Activated gamma-delta T cell treated with anti-CD3 and anti-CD28 coated beads, Interleukin-2, amount 50 U/mL, for 16 hours (primary cell): ENCODE measurements around the gene ANAPC10.
"Not testable (repeated sequence)": the region's sequence is repeated elsewhere in the genome, so short reads cannot be mapped to it uniquely, and the experiment has no call there.

Experiments
- DNase-seq: peaks from one replicate; pipeline ENCODE4 v3.0.0-alpha.2; 2020; ENCODE audit warnings: low read depth

The ANAPC10 gene

DNA sequence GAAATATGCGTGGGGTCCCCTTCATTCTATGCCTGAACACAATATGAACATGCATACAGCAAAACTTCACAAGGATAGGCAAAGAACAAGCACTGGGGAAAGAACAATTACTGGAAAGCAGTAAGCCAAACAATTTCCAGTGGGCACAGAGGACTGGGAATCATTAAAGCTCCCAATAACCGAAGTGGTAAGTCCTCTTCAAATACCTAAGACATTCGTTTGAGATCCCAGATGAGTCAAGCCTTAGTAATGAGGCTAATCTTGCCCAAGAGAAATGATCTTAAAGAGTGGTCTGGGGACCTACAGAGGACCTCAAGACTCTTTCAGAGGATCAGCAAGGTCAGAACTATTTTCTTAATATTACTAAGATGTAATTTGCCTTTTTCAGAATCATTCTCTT lies 28.6 kb downstream of the ANAPC10 start:
- DNase-seq, result no peak

GRCh38 chr4:145066063-145066501 lies 31.9 kb downstream of the ANAPC10 start:
- no peak for DNase-seq

DNA sequence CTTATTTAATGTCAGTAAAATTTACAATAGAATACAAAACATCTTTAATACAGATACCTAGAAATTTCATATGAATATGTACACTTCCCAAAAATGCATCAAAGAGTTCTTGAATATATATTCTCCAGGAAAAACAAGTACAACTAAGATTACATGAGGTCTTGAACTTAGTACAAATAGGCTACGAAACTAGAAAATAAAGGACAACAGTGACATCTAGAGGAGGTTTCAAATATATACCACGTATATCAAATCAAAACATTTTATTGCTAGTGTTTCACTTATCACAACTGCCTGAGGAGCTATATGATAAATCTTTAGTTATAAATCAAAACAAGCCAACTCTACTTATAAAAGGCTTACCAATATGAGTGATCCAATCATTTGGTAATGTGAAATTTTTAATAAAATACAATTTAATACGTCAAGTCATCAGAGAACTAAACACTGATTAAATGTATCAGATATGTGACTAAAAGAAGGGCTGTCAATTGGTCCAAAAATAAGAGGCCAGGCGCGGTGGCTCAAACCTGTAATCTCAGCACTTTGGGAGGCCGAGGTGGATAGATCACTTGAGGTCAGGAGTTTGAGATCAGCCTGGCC lies 36.6 kb downstream of the ANAPC10 start:
- no peak for DNase-seq

DNA sequence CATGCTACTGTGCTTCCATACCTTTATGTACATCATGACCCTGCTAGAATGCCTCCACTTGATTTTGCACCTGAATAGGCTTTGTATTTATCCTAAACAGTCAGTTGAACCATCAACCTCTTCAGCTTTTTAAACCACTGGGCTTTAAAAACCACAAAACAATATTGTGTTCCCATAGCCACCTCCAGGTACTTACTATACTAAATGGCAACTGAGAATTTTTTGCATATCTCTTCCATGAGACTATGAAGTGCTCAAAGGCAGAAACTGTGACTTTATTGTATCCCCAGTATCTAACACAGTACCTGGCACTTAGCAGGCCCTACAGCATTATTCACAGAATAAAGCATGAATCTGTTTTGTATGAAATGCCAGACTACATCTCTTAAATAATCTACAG lies 39.7 kb downstream of the ANAPC10 start:
- no peak for DNase-seq

- no peak for DNase-seq
Measured at GRCh38 chr4:145056325-145057130, 41.5 kb downstream of the ANAPC10 start.

GRCh38 chr4:145055533-145056257 lies 42.3 kb downstream of the ANAPC10 start:
- no peak for DNase-seq

DNA sequence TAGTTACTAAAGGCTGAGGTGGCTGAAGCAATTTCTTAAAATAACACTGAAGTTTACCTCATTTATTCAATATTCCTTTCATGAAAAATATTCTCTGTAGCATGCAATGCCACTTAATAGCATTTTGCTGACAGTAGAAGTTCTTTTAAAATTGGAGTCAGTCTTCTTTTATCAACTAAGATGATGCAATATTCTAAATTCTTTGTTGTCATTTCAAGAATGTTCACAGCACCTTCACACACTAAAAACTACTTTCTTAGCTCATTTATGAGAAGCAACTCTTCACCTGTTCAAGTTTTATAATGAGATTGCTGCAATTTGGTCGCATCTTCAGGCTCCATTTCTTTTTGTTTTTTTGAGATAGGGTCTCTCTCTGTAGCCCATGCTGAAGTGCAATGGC lies 48.8 kb downstream of the ANAPC10 start:
- no peak for DNase-seq

- no peak for DNase-seq
Measured at GRCh38 chr4:145048817-145049216, 49.2 kb downstream of the ANAPC10 start.

DNA sequence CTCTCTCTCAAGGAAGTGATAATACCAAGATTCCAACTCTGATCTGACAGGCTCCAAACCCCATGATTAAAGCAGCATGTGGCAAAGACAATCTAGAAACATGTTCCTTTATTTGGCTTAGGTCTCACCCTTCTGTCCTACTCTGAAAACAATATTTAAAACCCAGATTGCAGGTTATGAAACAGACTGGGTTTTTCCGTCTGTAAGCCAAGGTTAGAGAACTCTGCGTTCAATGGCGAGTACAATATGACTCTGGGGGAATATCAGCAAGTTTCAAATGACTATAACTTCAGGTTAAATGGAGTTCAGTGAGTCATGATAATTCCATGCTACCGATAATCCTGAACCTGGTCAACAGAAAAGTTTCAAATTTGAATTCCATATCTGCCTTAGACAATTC lies 50.8 kb downstream of the ANAPC10 start:
- DNase-seq, result no peak

GRCh38 chr4:145045180-145045579 lies 52.8 kb downstream of the ANAPC10 start:
- DNase-seq, result no peak

- DNase-seq, result no peak
Measured at GRCh38 chr4:145044341-145044740, 53.7 kb downstream of the ANAPC10 start.

DNA sequence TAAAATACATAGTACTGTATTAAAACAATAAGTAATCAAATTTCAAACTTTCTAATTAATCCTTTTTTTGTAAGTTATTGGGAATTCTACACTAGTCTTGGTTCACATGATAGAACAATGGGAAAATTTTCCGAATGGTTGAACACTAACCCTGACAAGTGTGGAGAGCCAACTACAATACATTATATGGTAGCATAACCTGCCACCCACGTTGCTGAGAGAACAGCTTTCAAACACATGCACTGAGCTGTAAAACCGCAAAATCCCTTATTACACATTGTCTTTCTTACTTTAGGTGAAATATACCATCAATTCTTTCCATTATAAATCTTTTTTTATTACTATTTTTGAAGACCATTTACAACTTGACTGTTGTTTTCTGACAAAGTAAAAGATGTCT lies 54.7 kb downstream of the ANAPC10 start:
- no peak for DNase-seq

GRCh38 chr4:145042601-145043285 lies 55.3 kb downstream of the ANAPC10 start:
- DNase-seq, result no peak

GRCh38 chr4:145041378-145041777 lies 56.6 kb downstream of the ANAPC10 start:
- DNase-seq, result no peak

- DNase-seq, result no peak
Measured at GRCh38 chr4:145035494-145036136, 62.4 kb downstream of the ANAPC10 start.

GRCh38 chr4:145034727-145035211 lies 63.2 kb downstream of the ANAPC10 start:
- DNase-seq, result no peak

DNA sequence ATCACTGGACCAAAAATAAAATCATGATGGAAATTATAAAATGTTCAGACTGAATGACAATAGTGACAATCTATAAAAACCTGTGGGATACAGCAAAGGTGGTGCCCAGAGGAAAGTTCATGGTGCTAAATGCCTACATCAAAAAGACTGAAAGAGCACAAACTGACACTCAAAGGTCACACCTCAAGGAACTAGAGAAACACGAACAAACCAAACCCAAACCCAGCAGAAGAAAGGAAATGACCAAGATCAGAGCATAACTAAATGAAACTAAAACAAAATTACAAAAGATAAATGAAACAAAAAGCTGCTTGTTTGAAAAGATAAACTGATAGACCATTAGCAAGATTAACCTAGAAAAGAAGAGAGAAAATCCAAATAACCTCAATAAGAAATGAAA lies 78.7 kb downstream of the ANAPC10 start:
- no peak for DNase-seq

DNA sequence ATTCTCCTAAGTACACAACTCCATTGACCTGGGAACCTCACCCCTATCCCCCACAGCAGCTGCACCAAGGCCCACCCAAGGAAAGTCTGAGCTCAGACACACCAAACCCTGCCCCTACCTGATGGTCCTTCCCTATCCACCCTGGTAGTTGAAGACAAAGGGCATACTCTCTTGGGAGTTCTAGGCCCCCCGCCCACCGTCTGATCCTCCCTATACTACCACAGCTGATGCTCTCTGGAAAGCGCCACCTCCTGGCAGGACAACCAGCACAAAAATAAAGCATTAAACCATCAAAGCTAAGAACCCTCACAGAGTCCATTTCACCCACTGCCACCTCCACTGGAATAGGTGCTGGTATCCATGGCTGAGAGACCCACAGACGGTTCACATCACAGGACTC lies 83.6 kb downstream of the ANAPC10 start:
- DNase-seq, result no peak

GRCh38 chr4:145012841-145013240 lies 85.2 kb downstream of the ANAPC10 start:
- DNase-seq, result no peak

- no peak for DNase-seq
Measured at GRCh38 chr4:145011636-145012035, 86.4 kb downstream of the ANAPC10 start.

GRCh38 chr4:145010315-145010714 lies 87.7 kb downstream of the ANAPC10 start:
- not testable (repeated sequence) for DNase-seq

DNA sequence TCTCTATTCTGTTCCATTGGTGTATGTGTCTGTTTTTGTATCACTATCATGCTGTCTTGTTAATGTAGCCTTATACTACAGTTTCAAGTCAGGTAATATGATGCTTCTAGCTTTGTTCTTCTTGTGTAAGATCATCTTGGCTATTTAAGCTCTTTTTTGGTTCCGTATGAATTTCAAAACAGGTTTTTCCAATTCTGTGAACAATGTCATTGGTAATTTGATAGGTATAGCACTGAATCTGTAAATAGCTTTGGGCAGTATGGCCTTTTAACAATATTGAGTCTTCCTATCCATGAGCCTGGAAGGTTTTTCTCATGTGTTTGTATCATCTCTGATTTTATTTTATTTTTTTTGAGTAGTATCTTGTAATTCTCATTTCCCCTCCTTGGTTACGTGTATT lies 94.3 kb downstream of the ANAPC10 start:
- no peak for DNase-seq
